HepG2 (cell line): ENCODE measurements around the gene CDC26. TPM values are rescaled to one million over a fixed set of nuclear protein-coding genes. Genes with fewer than 3 reads are reported as not detected.

Experiments used
- CBX5 ChIP-seq: sonication (generic); formaldehyde crosslinking; IDR thresholded peaks from 2 replicates; pipeline ENCODE4 v1.4.0; 2020; ENCODE audit warnings: missing genetic modification reagents, borderline replicate concordance
- HES4 ChIP-seq: sonication (generic); formaldehyde crosslinking; IDR thresholded peaks from 2 replicates; pipeline ENCODE4 v1.9.0; 2021; ENCODE audit warnings: mild to moderate bottlenecking, missing genetic modification reagents, borderline replicate concordance
- KDM2A ChIP-seq: sonication (generic); formaldehyde crosslinking; IDR thresholded peaks from 2 replicates; pipeline ENCODE4 v1.4.0; 2020; ENCODE audit warnings: low read depth, missing genetic modification reagents, borderline replicate concordance
- MIER3 ChIP-seq: IDR thresholded peaks from 2 replicates; pipeline ENCODE4 v1.6.1; 2016; ENCODE audit warnings: missing compliant biosample characterization, borderline replicate concordance
- SMARCC2 ChIP-seq: fragments of 450-650 bp; IDR thresholded peaks from 2 replicates; pipeline ENCODE4 v1.6.1; 2017; ENCODE audit warnings: antibody characterized with exemption, mild to moderate bottlenecking
- SOX6 ChIP-seq, 2 experiments: fragments of 450-650 bp in 1 of 2; sonication (generic) in 1 of 2; formaldehyde crosslinking in 1 of 2; IDR thresholded peaks; 2 replicates each; pipeline versions ENCODE4 v1.4.0 to v1.6.1; 2017 to 2020; ENCODE audit warnings: antibody characterized with exemption in 1 of 2, mild to moderate bottlenecking in 1 of 2, missing genetic modification reagents in 1 of 2
- ZNF24 ChIP-seq: fragments of 450-650 bp; IDR thresholded peaks from 2 replicates; pipeline ENCODE4 v1.6.1; 2017; ENCODE audit warnings: antibody characterized with exemption, mild to moderate bottlenecking
- ZNF326 ChIP-seq: sonication (generic); formaldehyde crosslinking; IDR thresholded peaks from 2 replicates; pipeline ENCODE4 v1.4.0; 2020; ENCODE audit warnings: missing genetic modification reagents, borderline replicate concordance
- ZNF33A ChIP-seq: sonication (generic); formaldehyde crosslinking; IDR thresholded peaks from 2 replicates; pipeline ENCODE4 v1.5.1; 2020; ENCODE audit warnings: missing genetic modification reagents, mild to moderate bottlenecking, moderate library complexity, borderline replicate concordance
- ZNF776 ChIP-seq: sonication (generic); formaldehyde crosslinking; IDR thresholded peaks from 2 replicates; pipeline ENCODE4 v1.4.0; 2020; ENCODE audit warnings: mild to moderate bottlenecking, missing genetic modification reagents
- polyA plus RNA-seq, 8 experiments: library from polyadenylated mRNA; depleted of rRNA in 3 of 8; stranded (reverse) in 7 of 8; unstranded in 1 of 8; fragments of >200 nt; fragmentation: Illumina TruSeq in 4 of 8; extraction: Trizol in 4 of 8; gene quantifications; 2 replicates each; pipeline versions ENCODE4 v1.2.1 to v1.2.3, GENCODE V29; 2011 to 2016; ENCODE audit warnings: low read depth in 4 of 8, missing spikeins in 1 of 8, mixed read lengths in 1 of 8; ENCODE audit not compliant: insufficient read depth in 1 of 8
- total RNA-seq, 5 experiments: library from RNA; depleted of rRNA; stranded (reverse); fragments of >200 nt; fragmentation: Illumina TruSeq; extraction: Trizol; gene quantifications; 2 replicates each; pipeline ENCODE4 v1.2.3, GENCODE V29; 2016; ENCODE audit warnings: low read depth in 1 of 5
- TF ChIP-seq, protein P1 (sequence below): sonication (generic); formaldehyde crosslinking; conservative IDR thresholded peaks from 2 replicates; pipeline ENCODE4 v1.8.0; 2022; ENCODE audit warnings: low read depth, missing genetic modification reagents
- TF ChIP-seq, protein P2 (sequence below): sonication (generic); formaldehyde crosslinking; IDR thresholded peaks from 2 replicates; pipeline ENCODE4 v1.4.0; 2020; ENCODE audit warnings: missing genetic modification reagents, mild to moderate bottlenecking, borderline replicate concordance
- TF ChIP-seq, protein P3 (sequence below): sonication (generic); formaldehyde crosslinking; IDR thresholded peaks from 2 replicates; pipeline ENCODE4 v1.4.0; 2020; ENCODE audit warnings: mild to moderate bottlenecking, missing genetic modification reagents

The CDC26 gene
- total and polyA plus RNA-seq, 2 of the 13 experiments (the other 11 are each of a cell fraction or from before 2014, with no cell fraction given) = 26.6 to 57.9 TPM

DNA sequence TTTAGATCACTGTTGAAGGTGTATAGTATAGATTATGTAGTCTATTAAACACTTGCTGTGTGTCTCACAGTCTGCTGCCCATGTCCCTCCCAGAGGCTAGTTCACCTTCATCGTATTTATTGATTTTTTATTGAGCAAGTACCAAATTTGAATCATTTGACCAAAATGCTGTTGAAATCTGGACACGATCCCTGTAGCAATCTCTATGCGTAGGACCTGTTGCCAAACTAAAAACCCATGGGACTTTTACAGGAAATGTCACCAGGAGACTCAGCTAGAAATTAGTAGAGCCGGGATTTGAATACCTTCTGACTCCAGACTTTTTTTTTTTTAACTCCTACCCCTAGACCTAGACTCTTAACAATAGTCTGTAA lies 36.5 kb downstream of the CDC26 start (continued):
- TF ChIP-seq CBX5 (no peak), ZNF326 (CRISPR knock-in tag) (no peak), ZNF24 (no peak), KDM2A (CRISPR knock-in tag) (no peak), SOX6 (IDR thresholded peaks at IDR 0.05) (no peak), SOX6 (CRISPR knock-in tag; IDR thresholded peaks at IDR 0.05) (no peak), ZNF776 (no peak), ZNF33A (no peak), SMARCC2 (no peak), MIER3 (CRISPR knock-in tag) (no peak), HES4 (CRISPR knock-in tag) (no peak)
- TF ChIP-seq, protein P1, sequence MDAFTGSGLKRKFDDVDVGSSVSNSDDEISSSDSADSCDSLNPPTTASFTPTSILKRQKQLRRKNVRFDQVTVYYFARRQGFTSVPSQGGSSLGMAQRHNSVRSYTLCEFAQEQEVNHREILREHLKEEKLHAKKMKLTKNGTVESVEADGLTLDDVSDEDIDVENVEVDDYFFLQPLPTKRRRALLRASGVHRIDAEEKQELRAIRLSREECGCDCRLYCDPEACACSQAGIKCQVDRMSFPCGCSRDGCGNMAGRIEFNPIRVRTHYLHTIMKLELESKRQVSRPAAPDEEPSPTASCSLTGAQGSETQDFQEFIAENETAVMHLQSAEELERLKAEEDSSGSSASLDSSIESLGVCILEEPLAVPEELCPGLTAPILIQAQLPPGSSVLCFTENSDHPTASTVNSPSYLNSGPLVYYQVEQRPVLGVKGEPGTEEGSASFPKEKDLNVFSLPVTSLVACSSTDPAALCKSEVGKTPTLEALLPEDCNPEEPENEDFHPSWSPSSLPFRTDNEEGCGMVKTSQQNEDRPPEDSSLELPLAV (CRISPR knock-in tag) = no peak
- TF ChIP-seq, protein P2, sequence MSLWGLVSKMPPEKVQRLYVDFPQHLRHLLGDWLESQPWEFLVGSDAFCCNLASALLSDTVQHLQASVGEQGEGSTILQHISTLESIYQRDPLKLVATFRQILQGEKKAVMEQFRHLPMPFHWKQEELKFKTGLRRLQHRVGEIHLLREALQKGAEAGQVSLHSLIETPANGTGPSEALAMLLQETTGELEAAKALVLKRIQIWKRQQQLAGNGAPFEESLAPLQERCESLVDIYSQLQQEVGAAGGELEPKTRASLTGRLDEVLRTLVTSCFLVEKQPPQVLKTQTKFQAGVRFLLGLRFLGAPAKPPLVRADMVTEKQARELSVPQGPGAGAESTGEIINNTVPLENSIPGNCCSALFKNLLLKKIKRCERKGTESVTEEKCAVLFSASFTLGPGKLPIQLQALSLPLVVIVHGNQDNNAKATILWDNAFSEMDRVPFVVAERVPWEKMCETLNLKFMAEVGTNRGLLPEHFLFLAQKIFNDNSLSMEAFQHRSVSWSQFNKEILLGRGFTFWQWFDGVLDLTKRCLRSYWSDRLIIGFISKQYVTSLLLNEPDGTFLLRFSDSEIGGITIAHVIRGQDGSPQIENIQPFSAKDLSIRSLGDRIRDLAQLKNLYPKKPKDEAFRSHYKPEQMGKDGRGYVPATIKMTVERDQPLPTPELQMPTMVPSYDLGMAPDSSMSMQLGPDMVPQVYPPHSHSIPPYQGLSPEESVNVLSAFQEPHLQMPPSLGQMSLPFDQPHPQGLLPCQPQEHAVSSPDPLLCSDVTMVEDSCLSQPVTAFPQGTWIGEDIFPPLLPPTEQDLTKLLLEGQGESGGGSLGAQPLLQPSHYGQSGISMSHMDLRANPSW = no peak
- TF ChIP-seq, protein P3, sequence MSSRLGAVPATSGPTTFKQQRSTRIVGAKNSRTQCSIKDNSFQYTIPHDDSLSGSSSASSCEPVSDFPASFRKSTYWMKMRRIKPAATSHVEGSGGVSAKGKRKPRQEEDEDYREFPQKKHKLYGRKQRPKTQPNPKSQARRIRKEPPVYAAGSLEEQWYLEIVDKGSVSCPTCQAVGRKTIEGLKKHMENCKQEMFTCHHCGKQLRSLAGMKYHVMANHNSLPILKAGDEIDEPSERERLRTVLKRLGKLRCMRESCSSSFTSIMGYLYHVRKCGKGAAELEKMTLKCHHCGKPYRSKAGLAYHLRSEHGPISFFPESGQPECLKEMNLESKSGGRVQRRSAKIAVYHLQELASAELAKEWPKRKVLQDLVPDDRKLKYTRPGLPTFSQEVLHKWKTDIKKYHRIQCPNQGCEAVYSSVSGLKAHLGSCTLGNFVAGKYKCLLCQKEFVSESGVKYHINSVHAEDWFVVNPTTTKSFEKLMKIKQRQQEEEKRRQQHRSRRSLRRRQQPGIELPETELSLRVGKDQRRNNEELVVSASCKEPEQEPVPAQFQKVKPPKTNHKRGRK (CRISPR knock-in tag) = no peak
- TF ChIP-seq, all 625 proteins: peak for 0
